ENCODE results near the gene PDPR. TPM values are rescaled to one million over a fixed set of nuclear protein-coding genes. Genes with fewer than 3 reads are reported as not detected.

The PDPR gene
- polyA plus RNA-seq, 1 donor (not counting 4 experiments of a cell fraction or from before 2014, with no cell fraction given) = 19.8 TPM

- Histone ChIP-seq H3K9me3 (ENCODE audit: control insufficient read depth, low read depth, low read length) (no peaks in the 10 kb centered on the region), H3K4me1 (ENCODE audit: control insufficient read depth, extremely low read depth, insufficient read depth, low read length) (peaks cover 8% of the 10 kb centered on the region), H3K79me2 (ENCODE audit: control insufficient read depth, insufficient read depth, low read length) (no peaks in the 10 kb centered on the region), H3K9me1 (ENCODE audit: control insufficient read depth, extremely low read depth, insufficient read depth, low read length) (no peaks in the 10 kb centered on the region), H3K27me3 (ENCODE audit: control insufficient read depth, extremely low read depth, insufficient read depth, low read length) (no peaks in the 10 kb centered on the region), H3K27ac (ENCODE audit: control insufficient read depth, insufficient read depth, low read length) (no peak overlapping the region), H3K36me3 (ENCODE audit: control insufficient read depth in 2 of 2, extremely low read depth in 1 of 2, insufficient read depth in 2 of 2, low read length in 2 of 2) (peaks cover 10 to 22% of the 10 kb centered on the region in 2 experiments), H4K20me1 (ENCODE audit: control insufficient read depth, extremely low read depth, insufficient read depth, low read length) (peaks cover 4% of the 10 kb centered on the region), H3K4me3 (ENCODE audit: control insufficient read depth in 2 of 3, extremely low read depth in 1 of 3, insufficient read depth in 2 of 3, low read depth in 1 of 3, low read length in 3 of 3) (no peak overlapping the region), H3K9ac (ENCODE audit: control insufficient read depth, extremely low read depth, insufficient read depth, low read length) (no peak overlapping the region), H2AFZ (ENCODE audit: control insufficient read depth, low read length) (no peak overlapping the region), H3K4me2 (ENCODE audit: control insufficient read depth, extremely low read depth, insufficient read depth, low read depth, low read length) (no peak overlapping the region)
- DNase-seq (ENCODE audit: low read depth, low spot score) = no peak
- dilution Hi-C loops (cut with MboI; ENCODE audit: extremely low pct_ligation_motif_present, low sequenced_read_pairs) = no loop called here
- FAIRE-seq = no peak
- TF ChIP-seq EZH2 (IDR thresholded peaks at IDR 0.05; ENCODE audit: low read length) (no peak), CTCF (optimal IDR thresholded peaks at IDR 0.05 in 1 of 3, IDR thresholded peaks at IDR 0.05 in 1 of 3, conservative IDR thresholded peaks at IDR 0.05 in 1 of 3; ENCODE audit: extremely low read depth in 1 of 3, insufficient read depth in 2 of 3, low read length in 3 of 3) (no peak)
Measured at GRCh38 chr16:70160821-70161220, 46.7 kb downstream of the PDPR start.

GRCh38 chr16:70161350-70161749 is 47.2 kb downstream of the PDPR start:
- no peak overlapping the region for H2AFZ ChIP-seq (ENCODE audit: control insufficient read depth, low read length)
- H3K36me3 ChIP-seq (ENCODE audit: control insufficient read depth in 2 of 2, extremely low read depth in 1 of 2, insufficient read depth in 2 of 2, low read length in 2 of 2) = peaks cover 10 to 20% of the 10 kb centered on the region in 2 experiments
- no peak for TF ChIP-seq CTCF (optimal IDR thresholded peaks at IDR 0.05 in 1 of 3, IDR thresholded peaks at IDR 0.05 in 1 of 3, conservative IDR thresholded peaks at IDR 0.05 in 1 of 3; ENCODE audit: extremely low read depth in 1 of 3, insufficient read depth in 2 of 3, low read length in 3 of 3)
- no peak for TF ChIP-seq EZH2 (IDR thresholded peaks at IDR 0.05; ENCODE audit: low read length)
- H3K4me3 ChIP-seq (ENCODE audit: control insufficient read depth in 2 of 3, extremely low read depth in 1 of 3, insufficient read depth in 2 of 3, low read depth in 1 of 3, low read length in 3 of 3) = no peak overlapping the region
- H3K9me3 ChIP-seq (ENCODE audit: control insufficient read depth, low read depth, low read length) = no peaks in the 10 kb centered on the region
- H4K20me1 ChIP-seq (ENCODE audit: control insufficient read depth, extremely low read depth, insufficient read depth, low read length) = peaks cover 4% of the 10 kb centered on the region
- H3K4me1 ChIP-seq (ENCODE audit: control insufficient read depth, extremely low read depth, insufficient read depth, low read length) = peaks cover 8% of the 10 kb centered on the region
- dilution Hi-C loops (cut with MboI; ENCODE audit: extremely low pct_ligation_motif_present, low sequenced_read_pairs) = no loop called here
- no peak overlapping the region for H3K27ac ChIP-seq (ENCODE audit: control insufficient read depth, insufficient read depth, low read length)
- H3K9ac ChIP-seq (ENCODE audit: control insufficient read depth, extremely low read depth, insufficient read depth, low read length) = no peak overlapping the region
- DNase-seq (ENCODE audit: low read depth, low spot score) (no peak), FAIRE-seq (no peak)
- no peaks in the 10 kb centered on the region for H3K79me2 ChIP-seq (ENCODE audit: control insufficient read depth, insufficient read depth, low read length)
- H3K9me1 ChIP-seq (ENCODE audit: control insufficient read depth, extremely low read depth, insufficient read depth, low read length) = no peaks in the 10 kb centered on the region
- H3K4me2 ChIP-seq (ENCODE audit: control insufficient read depth, extremely low read depth, insufficient read depth, low read depth, low read length) = no peak overlapping the region
- H3K27me3 ChIP-seq (ENCODE audit: control insufficient read depth, extremely low read depth, insufficient read depth, low read length) = no peaks in the 10 kb centered on the region

Measured in keratinocyte (primary cell).